GM12878 (cell line): ENCODE results near the gene ARHGAP36. TPM values are rescaled to one million over a fixed set of nuclear protein-coding genes. Genes with fewer than 3 reads are reported as not detected.

ENCODE experiments used
- ATAC-seq: fragments of 200-7000 bp; cut with Tn5 transposase; 3 replicates; pipeline ENCODE4 v1.9.1; 2020; ENCODE audit warnings: mild to moderate bottlenecking, moderate library complexity
- BruUV-seq: library from RNA; stranded (reverse); fragments of 400-500 nt; replicated peaks from 2 replicates; lab custom pipeline; 2021; lab: Mats Ljungman, UMichigan
- CTCF ChIA-PET: fragments of 300-600 bp; sonication (Branson Sonifier 250); formaldehyde crosslinking; extraction: SDS; loops from one replicate; lab custom pipeline; 2021; ENCODE audit warnings: inconsistent platforms; lab: Yijun Ruan, JAX
- POLR2A ChIA-PET: fragments of 350-600 bp; formaldehyde crosslinking; extraction: SDS; loops from one replicate; lab custom pipeline; 2021; ENCODE audit warnings: inconsistent platforms; lab: Charles Lee
- RAD21 ChIA-PET: fragments of 300-600 bp; sonication (Branson Sonifier 250); formaldehyde crosslinking; loops from one replicate; lab custom pipeline; 2023; ENCODE audit warnings: antibody characterized with exemption; ENCODE audit not compliant: unreplicated experiment; lab: Charles Lee
- SMC1A ChIA-PET: fragments of 300-600 bp; sonication (Branson Sonifier 250); formaldehyde crosslinking; loops from one replicate; lab custom pipeline; 2023; ENCODE audit not compliant: unreplicated experiment, uncharacterized antibody; lab: Charles Lee
- DNase-seq: peaks from one replicate; pipeline ENCODE4 v3.0.0-alpha.2; 2011; ENCODE audit warnings: low read depth, low spot score
- FAIRE-seq: peaks from 3 replicates; lab custom pipeline; 2011; peaks lifted over from hg19 to GRCh38; lab: Jason Lieb, UNC
- H2AFZ ChIP-seq: 2 replicates; pipeline ENCODE4 v1.6.0; 2011; ENCODE audit warnings: low read depth, low read length, control low read depth; ENCODE audit not compliant: control insufficient read depth
- H3K27ac ChIP-seq: 2 replicates; pipeline ENCODE4 v1.5.1; 2011; ENCODE audit warnings: control low read depth; ENCODE audit not compliant: control insufficient read depth, insufficient read depth
- H3K27me3 ChIP-seq, 2 experiments: replicated peaks in 1 of 2; 2 replicates each; pipeline versions ENCODE4 v1.6.0 to v1.6.1; 2011; ENCODE audit warnings: low read length in 1 of 2; ENCODE audit not compliant: control insufficient read depth in 2 of 2, insufficient read depth in 2 of 2
- H3K36me3 ChIP-seq, 2 experiments: 2 replicates each; pipeline ENCODE4 v1.5.1; 2011; ENCODE audit warnings: low read length in 1 of 2; ENCODE audit not compliant: control insufficient read depth in 2 of 2, insufficient read depth in 2 of 2
- H3K4me1 ChIP-seq: 2 replicates; pipeline ENCODE4 v1.6.1; 2011; ENCODE audit warnings: mild to moderate bottlenecking, low read length, moderate library complexity, mixed read lengths; ENCODE audit not compliant: control insufficient read depth, insufficient read depth
- H3K4me2 ChIP-seq: 2 replicates; pipeline ENCODE4 v1.6.0; 2011; ENCODE audit warnings: control low read depth; ENCODE audit not compliant: control insufficient read depth, insufficient read depth
- H3K4me3 ChIP-seq: fragments of 200-600 bp; sonication (generic); 2 replicates; pipeline ENCODE4 v1.5.1; 2016
- H3K79me2 ChIP-seq: 2 replicates; pipeline ENCODE4 v1.6.0; 2011; ENCODE audit warnings: low read length; ENCODE audit not compliant: control insufficient read depth, insufficient read depth
- H3K9ac ChIP-seq: 2 replicates; pipeline ENCODE4 v1.8.0; 2011; ENCODE audit warnings: low read length, control low read depth, mixed read lengths; ENCODE audit not compliant: control insufficient read depth, insufficient read depth
- H3K9me3 ChIP-seq: replicated peaks from 3 replicates; pipeline ENCODE4 v1.5.1; 2011; ENCODE audit warnings: mild to moderate bottlenecking, low read length; ENCODE audit not compliant: control insufficient read depth, insufficient read depth
- H4K20me1 ChIP-seq: 2 replicates; pipeline ENCODE4 v1.6.0; 2011; ENCODE audit not compliant: control insufficient read depth, insufficient read depth
- CHD4 ChIP-seq: fragments of 200-600 bp; sonication (generic); IDR thresholded peaks from 2 replicates; pipeline ENCODE4 v1.6.1; 2016; ENCODE audit warnings: mild to moderate bottlenecking
- CREM ChIP-seq: IDR thresholded peaks from 2 replicates; pipeline ENCODE4 v1.6.1; 2014; ENCODE audit warnings: antibody characterized with exemption, low read depth
- EGR1 ChIP-seq, 2 experiments: IDR thresholded peaks; 1 replicate in 1 of 2; 2 replicates in 1 of 2; pipeline ENCODE4 v1.6.1; 2011 to 2012; ENCODE audit warnings: low read depth in 2 of 2, low read length in 2 of 2, borderline replicate concordance in 1 of 2, mild to moderate bottlenecking in 1 of 2, moderate library complexity in 1 of 2
- KAT2A ChIP-seq: conservative IDR thresholded peaks from 2 replicates; pipeline ENCODE4 v1.6.1; 2011; ENCODE audit warnings: low read depth, low read length; ENCODE audit not compliant: control insufficient read depth
- NR2C2 ChIP-seq: IDR thresholded peaks from 2 replicates; pipeline ENCODE4 v1.6.1; 2011; ENCODE audit warnings: borderline replicate concordance, low read depth; ENCODE audit not compliant: control insufficient read depth, insufficient read length
- POLR2A ChIP-seq: IDR thresholded peaks from 2 replicates; pipeline ENCODE4 v1.6.1; 2011; ENCODE audit warnings: low read depth, mild to moderate bottlenecking, low read length
- RAD21 ChIP-seq: IDR thresholded peaks from 2 replicates; pipeline ENCODE4 v1.6.1; 2011; ENCODE audit warnings: mild to moderate bottlenecking, low read depth, low read length, moderate library complexity; ENCODE audit not compliant: insufficient read depth
- SIN3A ChIP-seq: IDR thresholded peaks from 2 replicates; pipeline ENCODE4 v1.6.1; 2012; ENCODE audit warnings: low read depth, low read length, improper control_type of control experiment
- SREBF1 ChIP-seq: IDR thresholded peaks from 2 replicates; pipeline ENCODE4 v1.6.1; 2012; ENCODE audit warnings: mild to moderate bottlenecking, low read length
- TBL1XR1 ChIP-seq: IDR thresholded peaks from 2 replicates; pipeline ENCODE4 v1.6.1; 2012; ENCODE audit warnings: low read depth, low read length, improper control_type of control experiment
- WGBS: methylation state at CpG from one replicate; pipeline ENCODE4 v1.1.6; 2016; ENCODE audit warnings: low lambda C conversion rate; ENCODE audit not compliant: insufficient replicate concordance, insufficient coverage; ENCODE audit errors: missing lambda C conversion rate; 5-methylcytosine and 5-hydroxymethylcytosine counted together
- in situ Hi-C: fragments of 300-500 bp; cut with MboI; formaldehyde crosslinking; loops from 9 replicates; pipeline ENCODE4 v1.14.3; 2018; ENCODE audit warnings: mixed read lengths
- intact Hi-C: fragments of 100-400 bp; cut with micrococcal nuclease; formaldehyde crosslinking; loops from one replicate; pipeline ENCODE4 v1.14.2; 2022; ENCODE audit not compliant: unreplicated experiment
- polyA plus RNA-seq, 11 experiments: library from polyadenylated mRNA; depleted of rRNA in 4 of 11; unstranded in 6 of 11; stranded (reverse) in 5 of 11; fragments of >200 nt; fragmentation: Nextera tagmentation in 4 of 11; fragmentation: Illumina TruSeq in 1 of 11; extraction: Ambion mirVana in 4 of 11; extraction: Trizol in 1 of 11; gene quantifications; 1 replicate in 1 of 11; 2 replicates in 10 of 11; pipeline versions ENCODE4 v1.2.1 to v1.2.3, GENCODE V29; 2011 to 2016; ENCODE audit warnings: inconsistent platforms in 2 of 11, missing spikeins in 2 of 11, low read depth in 1 of 11
- total RNA-seq, 4 experiments: library from RNA; depleted of rRNA in 3 of 4; stranded (reverse); fragments of >200 nt in 3 of 4; fragmentation: Illumina TruSeq in 1 of 4; extraction: Trizol in 1 of 4; gene quantifications; 2 replicates each; pipeline versions ENCODE4 v1.2.1 to v1.2.3, GENCODE V29; 2013 to 2021
- TF ChIP-seq, protein P1 (sequence below): fragments of 450-650 bp; IDR thresholded peaks from 2 replicates; pipeline ENCODE4 v1.6.1; 2017; ENCODE audit warnings: antibody characterized with exemption, mild to moderate bottlenecking, moderate library complexity
- TF ChIP-seq, protein P2 (sequence below): fragments of 450-650 bp; IDR thresholded peaks from 2 replicates; pipeline ENCODE4 v1.6.1; 2017; ENCODE audit warnings: mild to moderate bottlenecking
- TF ChIP-seq, protein P3 (sequence below), 3 experiments: IDR thresholded peaks in 2 of 3; conservative IDR thresholded peaks in 1 of 3; 2 replicates each; pipeline ENCODE4 v1.5.1; 2011; ENCODE audit warnings: low read depth in 3 of 3, low read length in 3 of 3, mild to moderate bottlenecking in 3 of 3, control low read depth in 2 of 3, moderate library complexity in 2 of 3, inconsistent platforms in 1 of 3, mixed read lengths in 1 of 3; ENCODE audit not compliant: control insufficient read depth in 2 of 3, insufficient read depth in 1 of 3; ENCODE audit errors: extremely low read depth in 1 of 3
- TF ChIP-seq, protein P4 (sequence below): fragments of 450-650 bp; IDR thresholded peaks from 2 replicates; pipeline ENCODE4 v1.6.1; 2016; ENCODE audit warnings: mild to moderate bottlenecking, moderate library complexity, borderline replicate concordance

The ARHGAP36 gene
- total and polyA plus RNA-seq, 10 of the 15 experiments (the other 5 are each of a cell fraction or from before 2014, with no cell fraction given), result not detected

DNA sequence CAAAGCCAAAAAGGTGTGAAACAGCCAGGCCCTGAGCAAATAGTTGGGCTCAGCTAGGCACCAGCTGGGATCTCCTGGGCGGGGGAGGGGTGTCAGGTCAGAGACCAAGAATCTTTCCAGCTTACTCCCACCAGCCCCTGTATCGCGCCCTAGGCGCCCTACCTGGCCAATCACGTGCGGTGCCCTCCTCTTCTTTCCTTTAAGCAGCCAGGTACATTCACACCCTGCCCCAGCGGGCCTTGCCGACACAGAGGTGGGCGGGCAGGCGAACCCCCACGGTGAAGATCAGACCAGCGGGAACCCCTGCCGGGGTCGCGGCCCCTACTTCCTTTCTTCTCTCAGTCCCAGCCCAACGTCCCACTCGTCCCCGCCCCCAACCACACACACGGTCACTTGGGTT, 9.1 kb downstream of the ARHGAP36 start:
- CTCF ChIA-PET, result no interaction called here
- DNase-seq, result no peak
- H3K27me3 ChIP-seq, result peaks cover 2 to 3% of the 10 kb centered on the region in 2 experiments; a peak in 1 of 4 replicates
- no peaks in the 10 kb centered on the region for H3K9me3 ChIP-seq
- no peak overlapping the region for H2AFZ ChIP-seq
- no peak overlapping the region for H3K9ac ChIP-seq
- SMC1A ChIA-PET, result no interaction called here
- no peak overlapping the region for H3K27ac ChIP-seq
- H3K79me2 ChIP-seq, result no peaks in the 10 kb centered on the region
- RAD21 ChIA-PET, result no interaction called here
- no peak for ATAC-seq
- 22% methylated on average over 19 of the region's 19 CpGs for WGBS
- no peaks in the 10 kb centered on the region for H3K4me1 ChIP-seq
- H4K20me1 ChIP-seq, result no peaks in the 10 kb centered on the region
- H3K4me3 ChIP-seq, result no peak overlapping the region
- no peak for TF ChIP-seq KAT2A
- TF ChIP-seq POLR2A, result no peak
- TF ChIP-seq CREM, result no peak
- TF ChIP-seq, protein P1, sequence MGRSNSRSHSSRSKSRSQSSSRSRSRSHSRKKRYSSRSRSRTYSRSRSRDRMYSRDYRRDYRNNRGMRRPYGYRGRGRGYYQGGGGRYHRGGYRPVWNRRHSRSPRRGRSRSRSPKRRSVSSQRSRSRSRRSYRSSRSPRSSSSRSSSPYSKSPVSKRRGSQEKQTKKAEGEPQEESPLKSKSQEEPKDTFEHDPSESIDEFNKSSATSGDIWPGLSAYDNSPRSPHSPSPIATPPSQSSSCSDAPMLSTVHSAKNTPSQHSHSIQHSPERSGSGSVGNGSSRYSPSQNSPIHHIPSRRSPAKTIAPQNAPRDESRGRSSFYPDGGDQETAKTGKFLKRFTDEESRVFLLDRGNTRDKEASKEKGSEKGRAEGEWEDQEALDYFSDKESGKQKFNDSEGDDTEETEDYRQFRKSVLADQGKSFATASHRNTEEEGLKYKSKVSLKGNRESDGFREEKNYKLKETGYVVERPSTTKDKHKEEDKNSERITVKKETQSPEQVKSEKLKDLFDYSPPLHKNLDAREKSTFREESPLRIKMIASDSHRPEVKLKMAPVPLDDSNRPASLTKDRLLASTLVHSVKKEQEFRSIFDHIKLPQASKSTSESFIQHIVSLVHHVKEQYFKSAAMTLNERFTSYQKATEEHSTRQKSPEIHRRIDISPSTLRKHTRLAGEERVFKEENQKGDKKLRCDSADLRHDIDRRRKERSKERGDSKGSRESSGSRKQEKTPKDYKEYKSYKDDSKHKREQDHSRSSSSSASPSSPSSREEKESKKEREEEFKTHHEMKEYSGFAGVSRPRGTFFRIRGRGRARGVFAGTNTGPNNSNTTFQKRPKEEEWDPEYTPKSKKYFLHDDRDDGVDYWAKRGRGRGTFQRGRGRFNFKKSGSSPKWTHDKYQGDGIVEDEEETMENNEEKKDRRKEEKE, result no peak
- TF ChIP-seq, protein P2, sequence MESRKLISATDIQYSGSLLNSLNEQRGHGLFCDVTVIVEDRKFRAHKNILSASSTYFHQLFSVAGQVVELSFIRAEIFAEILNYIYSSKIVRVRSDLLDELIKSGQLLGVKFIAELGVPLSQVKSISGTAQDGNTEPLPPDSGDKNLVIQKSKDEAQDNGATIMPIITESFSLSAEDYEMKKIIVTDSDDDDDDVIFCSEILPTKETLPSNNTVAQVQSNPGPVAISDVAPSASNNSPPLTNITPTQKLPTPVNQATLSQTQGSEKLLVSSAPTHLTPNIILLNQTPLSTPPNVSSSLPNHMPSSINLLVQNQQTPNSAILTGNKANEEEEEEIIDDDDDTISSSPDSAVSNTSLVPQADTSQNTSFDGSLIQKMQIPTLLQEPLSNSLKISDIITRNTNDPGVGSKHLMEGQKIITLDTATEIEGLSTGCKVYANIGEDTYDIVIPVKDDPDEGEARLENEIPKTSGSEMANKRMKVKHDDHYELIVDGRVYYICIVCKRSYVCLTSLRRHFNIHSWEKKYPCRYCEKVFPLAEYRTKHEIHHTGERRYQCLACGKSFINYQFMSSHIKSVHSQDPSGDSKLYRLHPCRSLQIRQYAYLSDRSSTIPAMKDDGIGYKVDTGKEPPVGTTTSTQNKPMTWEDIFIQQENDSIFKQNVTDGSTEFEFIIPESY, result no peak
- no peak for TF ChIP-seq RAD21
- TF ChIP-seq TBL1XR1, result no peak
- no peak for TF ChIP-seq NR2C2
- no peak for TF ChIP-seq CHD4
- TF ChIP-seq SREBF1, result no peak
- no peak for TF ChIP-seq EGR1 (IDR thresholded peaks at IDR 0.05; ENCODE audit: borderline replicate concordance in 1 of 2, low read depth in 2 of 2, low read length in 2 of 2)
- TF ChIP-seq, protein P3, sequence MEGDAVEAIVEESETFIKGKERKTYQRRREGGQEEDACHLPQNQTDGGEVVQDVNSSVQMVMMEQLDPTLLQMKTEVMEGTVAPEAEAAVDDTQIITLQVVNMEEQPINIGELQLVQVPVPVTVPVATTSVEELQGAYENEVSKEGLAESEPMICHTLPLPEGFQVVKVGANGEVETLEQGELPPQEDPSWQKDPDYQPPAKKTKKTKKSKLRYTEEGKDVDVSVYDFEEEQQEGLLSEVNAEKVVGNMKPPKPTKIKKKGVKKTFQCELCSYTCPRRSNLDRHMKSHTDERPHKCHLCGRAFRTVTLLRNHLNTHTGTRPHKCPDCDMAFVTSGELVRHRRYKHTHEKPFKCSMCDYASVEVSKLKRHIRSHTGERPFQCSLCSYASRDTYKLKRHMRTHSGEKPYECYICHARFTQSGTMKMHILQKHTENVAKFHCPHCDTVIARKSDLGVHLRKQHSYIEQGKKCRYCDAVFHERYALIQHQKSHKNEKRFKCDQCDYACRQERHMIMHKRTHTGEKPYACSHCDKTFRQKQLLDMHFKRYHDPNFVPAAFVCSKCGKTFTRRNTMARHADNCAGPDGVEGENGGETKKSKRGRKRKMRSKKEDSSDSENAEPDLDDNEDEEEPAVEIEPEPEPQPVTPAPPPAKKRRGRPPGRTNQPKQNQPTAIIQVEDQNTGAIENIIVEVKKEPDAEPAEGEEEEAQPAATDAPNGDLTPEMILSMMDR (IDR thresholded peaks at IDR 0.05 in 2 of 3, conservative IDR thresholded peaks at IDR 0.05 in 1 of 3; ENCODE audit: control insufficient read depth in 2 of 3, extremely low read depth in 1 of 3, insufficient read depth in 1 of 3, low read depth in 3 of 3, low read length in 3 of 3), result no peak
- TF ChIP-seq SIN3A, result no peak
- TF ChIP-seq, protein P4, sequence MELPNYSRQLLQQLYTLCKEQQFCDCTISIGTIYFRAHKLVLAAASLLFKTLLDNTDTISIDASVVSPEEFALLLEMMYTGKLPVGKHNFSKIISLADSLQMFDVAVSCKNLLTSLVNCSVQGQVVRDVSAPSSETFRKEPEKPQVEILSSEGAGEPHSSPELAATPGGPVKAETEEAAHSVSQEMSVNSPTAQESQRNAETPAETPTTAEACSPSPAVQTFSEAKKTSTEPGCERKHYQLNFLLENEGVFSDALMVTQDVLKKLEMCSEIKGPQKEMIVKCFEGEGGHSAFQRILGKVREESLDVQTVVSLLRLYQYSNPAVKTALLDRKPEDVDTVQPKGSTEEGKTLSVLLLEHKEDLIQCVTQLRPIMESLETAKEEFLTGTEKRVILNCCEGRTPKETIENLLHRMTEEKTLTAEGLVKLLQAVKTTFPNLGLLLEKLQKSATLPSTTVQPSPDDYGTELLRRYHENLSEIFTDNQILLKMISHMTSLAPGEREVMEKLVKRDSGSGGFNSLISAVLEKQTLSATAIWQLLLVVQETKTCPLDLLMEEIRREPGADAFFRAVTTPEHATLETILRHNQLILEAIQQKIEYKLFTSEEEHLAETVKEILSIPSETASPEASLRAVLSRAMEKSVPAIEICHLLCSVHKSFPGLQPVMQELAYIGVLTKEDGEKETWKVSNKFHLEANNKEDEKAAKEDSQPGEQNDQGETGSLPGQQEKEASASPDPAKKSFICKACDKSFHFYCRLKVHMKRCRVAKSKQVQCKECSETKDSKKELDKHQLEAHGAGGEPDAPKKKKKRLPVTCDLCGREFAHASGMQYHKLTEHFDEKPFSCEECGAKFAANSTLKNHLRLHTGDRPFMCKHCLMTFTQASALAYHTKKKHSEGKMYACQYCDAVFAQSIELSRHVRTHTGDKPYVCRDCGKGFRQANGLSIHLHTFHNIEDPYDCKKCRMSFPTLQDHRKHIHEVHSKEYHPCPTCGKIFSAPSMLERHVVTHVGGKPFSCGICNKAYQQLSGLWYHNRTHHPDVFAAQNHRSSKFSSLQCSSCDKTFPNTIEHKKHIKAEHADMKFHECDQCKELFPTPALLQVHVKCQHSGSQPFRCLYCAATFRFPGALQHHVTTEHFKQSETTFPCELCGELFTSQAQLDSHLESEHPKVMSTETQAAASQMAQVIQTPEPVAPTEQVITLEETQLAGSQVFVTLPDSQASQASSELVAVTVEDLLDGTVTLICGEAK, result no peak
- TF ChIP-seq, all 136 proteins: peak for 0
- no peak for FAIRE-seq
- POLR2A ChIA-PET, result no interaction called here
- H3K4me2 ChIP-seq, result no peak overlapping the region
- intact Hi-C loops, result no loop called here
- BruUV-seq, result no TSS peak
- in situ Hi-C loops, result no loop called here
- H3K36me3 ChIP-seq, result no peaks in the 10 kb centered on the region
